GM19238 (cell line): ENCODE results near the gene OTULINL.
A peak's percentile ranks its signal among the peaks of the same experiment; 100 is the strongest.
"Not testable (repeated sequence)": the region's sequence is repeated elsewhere in the genome, so short reads cannot be mapped to it uniquely, and the experiment has no call there.

Source experiments
- DNase-seq: peaks from one replicate; pipeline ENCODE4 v3.0.0; 2011; ENCODE audit warnings: low spot score; ENCODE audit not compliant: insufficient read length

OTULINL gene

GRCh38 chr5:14581106-14581890 is at the start of gene OTULINL:
OTULINL (plus strand) TSS chr5:14581792; CDS start chr5:14581895, 103 bp downstream.
- DNase-seq = peak; percentile 89

- no peak for DNase-seq
Measured at GRCh38 chr5:14532180-14532579, 49.4 kb upstream of the OTULINL start.

- no peak for DNase-seq
Measured at GRCh38 chr5:14534773-14535172, 46.8 kb upstream of the OTULINL start.

- no peak for DNase-seq
Measured at GRCh38 chr5:14545308-14545707, 36.3 kb upstream of the OTULINL start.

GRCh38 chr5:14545862-14546261 is 35.7 kb upstream of the OTULINL start:
- DNase-seq = no peak

- no peak for DNase-seq
Measured at GRCh38 chr5:14547666-14548065, 33.9 kb upstream of the OTULINL start.

- DNase-seq = no peak
Measured at GRCh38 chr5:14551211-14551610, 30.4 kb upstream of the OTULINL start.

- DNase-seq = no peak
Measured at GRCh38 chr5:14552017-14552416, 29.6 kb upstream of the OTULINL start.

- DNase-seq = not testable (repeated sequence)
Measured at GRCh38 chr5:14554288-14554687, 27.3 kb upstream of the OTULINL start.

GRCh38 chr5:14556015-14556414 is 25.6 kb upstream of the OTULINL start:
- no peak for DNase-seq

GRCh38 chr5:14557203-14557770 is 24.3 kb upstream of the OTULINL start:
- DNase-seq = no peak

GRCh38 chr5:14557791-14558415 is 23.7 kb upstream of the OTULINL start:
- DNase-seq = no peak

GRCh38 chr5:14560091-14560595 is 21.4 kb upstream of the OTULINL start:
- DNase-seq = no peak

- no peak for DNase-seq
Measured at GRCh38 chr5:14561741-14562140, 19.9 kb upstream of the OTULINL start.

- DNase-seq = no peak
Measured at GRCh38 chr5:14568333-14568732, 13.3 kb upstream of the OTULINL start.

GRCh38 chr5:14569948-14570691 is 11.5 kb upstream of the OTULINL start:
- no peak for DNase-seq

- DNase-seq = no peak
Measured at GRCh38 chr5:14571901-14572300, 9.7 kb upstream of the OTULINL start.

GRCh38 chr5:14572385-14572784 is 9.2 kb upstream of the OTULINL start:
- DNase-seq = no peak

GRCh38 chr5:14572836-14573235 is 8.8 kb upstream of the OTULINL start:
- DNase-seq = no peak

GRCh38 chr5:14574096-14574495 is 7.5 kb upstream of the OTULINL start:
- DNase-seq = no peak

GRCh38 chr5:14574891-14575508 is 6.6 kb upstream of the OTULINL start:
- no peak for DNase-seq
